GM23248 (cell line): ENCODE measurements around the gene FAM131A. TPM values are rescaled to one million over a fixed set of nuclear protein-coding genes. Genes with fewer than 3 reads are reported as not detected.

ENCODE experiments used
- DNase-seq: peaks from one replicate; pipeline ENCODE4 v3.0.0-alpha.2; 2015
- H2AFZ ChIP-seq: fragments of 200-600 bp; sonication (generic); 2 replicates; pipeline ENCODE4 v1.6.1; 2016; ENCODE audit warnings: antibody characterized with exemption
- H3F3A ChIP-seq: fragments of 200-600 bp; sonication (generic); 2 replicates; pipeline ENCODE4 v1.6.1; 2016; ENCODE audit warnings: mild to moderate bottlenecking, antibody characterized with exemption, mixed run types; ENCODE audit not compliant: insufficient read depth
- H3K27ac ChIP-seq: fragments of 200-600 bp; sonication (generic); 2 replicates; pipeline ENCODE4 v1.5.1; 2016; ENCODE audit warnings: mild to moderate bottlenecking
- H3K27me3 ChIP-seq: fragments of 200-600 bp; sonication (generic); replicated peaks from 2 replicates; pipeline ENCODE4 v1.6.1; 2016; ENCODE audit warnings: mild to moderate bottlenecking; ENCODE audit not compliant: insufficient read depth
- H3K36me3 ChIP-seq: fragments of 200-600 bp; sonication (generic); 2 replicates; pipeline ENCODE4 v1.6.1; 2016; ENCODE audit warnings: low read depth, mild to moderate bottlenecking
- H3K4me1 ChIP-seq: fragments of 200-600 bp; sonication (generic); 2 replicates; pipeline ENCODE4 v1.6.1; 2016; ENCODE audit warnings: mild to moderate bottlenecking; ENCODE audit not compliant: insufficient read depth
- H3K4me2 ChIP-seq: fragments of 200-600 bp; sonication (generic); one replicate; pipeline ENCODE4 v1.6.1; 2016; ENCODE audit warnings: mild to moderate bottlenecking; ENCODE audit not compliant: unreplicated experiment
- H3K4me3 ChIP-seq: fragments of 200-600 bp; sonication (generic); 2 replicates; pipeline ENCODE4 v1.5.1; 2016; ENCODE audit warnings: mild to moderate bottlenecking
- H3K79me2 ChIP-seq: fragments of 200-600 bp; sonication (generic); 2 replicates; pipeline ENCODE4 v1.6.1; 2016; ENCODE audit warnings: mild to moderate bottlenecking; ENCODE audit not compliant: insufficient read depth
- H3K9ac ChIP-seq: fragments of 200-600 bp; sonication (generic); 2 replicates; pipeline ENCODE4 v1.6.1; 2016; ENCODE audit warnings: mild to moderate bottlenecking
- H3K9me2 ChIP-seq: fragments of 200-600 bp; sonication (generic); 2 replicates; pipeline ENCODE4 v1.6.1; 2016; ENCODE audit warnings: mixed run types, mild to moderate bottlenecking, moderate library complexity; ENCODE audit not compliant: insufficient read depth
- H3K9me3 ChIP-seq: fragments of 200-600 bp; sonication (generic); one replicate; pipeline ENCODE4 v1.6.1; 2017; ENCODE audit warnings: low read depth
- H4K20me1 ChIP-seq: fragments of 200-600 bp; sonication (generic); 2 replicates; pipeline ENCODE4 v1.6.0; 2016; ENCODE audit not compliant: insufficient read depth
- EZH2 ChIP-seq: fragments of 200-600 bp; sonication (generic); IDR thresholded peaks from 2 replicates; pipeline ENCODE4 v1.6.1; 2018; ENCODE audit warnings: antibody characterized with exemption, mild to moderate bottlenecking; ENCODE audit not compliant: insufficient read depth, poor library complexity, severe bottlenecking
- EZH2phosphoT487 ChIP-seq: fragments of 200-600 bp; sonication (generic); IDR thresholded peaks from 2 replicates; pipeline ENCODE4 v1.6.1; 2018; ENCODE audit warnings: antibody characterized with exemption, moderate library complexity, mild to moderate bottlenecking, low read depth; ENCODE audit not compliant: insufficient read depth
- WGBS, 2 experiments: methylation state at CpG; one replicate each; pipeline ENCODE4 v1.1.6; 2015 to 2017; ENCODE audit warnings: low lambda C conversion rate in 2 of 2, low coverage in 1 of 2; ENCODE audit errors: missing lambda C conversion rate in 2 of 2; 5-methylcytosine and 5-hydroxymethylcytosine counted together
- in situ Hi-C: fragments of 300-500 bp; cut with MboI; formaldehyde crosslinking; loops from 2 replicates; pipeline ENCODE4 v1.15.0; 2020
- polyA plus RNA-seq: library from polyadenylated mRNA; unstranded; fragments of >200 nt; fragmentation: Nextera tagmentation; extraction: Ambion mirVana; gene quantifications from 2 replicates; pipeline ENCODE4 v1.2.1, GENCODE V29; 2016
- total RNA-seq: library from RNA; depleted of rRNA; stranded (reverse); fragments of >200 nt; shearing (Covaris generic); gene quantifications from 2 replicates; pipeline ENCODE4 v1.2.3, GENCODE V29; 2014

Gene FAM131A
- total and polyA plus RNA-seq, 2 experiments from 2014 or later, result 7.0 to 24.5 TPM

DNA sequence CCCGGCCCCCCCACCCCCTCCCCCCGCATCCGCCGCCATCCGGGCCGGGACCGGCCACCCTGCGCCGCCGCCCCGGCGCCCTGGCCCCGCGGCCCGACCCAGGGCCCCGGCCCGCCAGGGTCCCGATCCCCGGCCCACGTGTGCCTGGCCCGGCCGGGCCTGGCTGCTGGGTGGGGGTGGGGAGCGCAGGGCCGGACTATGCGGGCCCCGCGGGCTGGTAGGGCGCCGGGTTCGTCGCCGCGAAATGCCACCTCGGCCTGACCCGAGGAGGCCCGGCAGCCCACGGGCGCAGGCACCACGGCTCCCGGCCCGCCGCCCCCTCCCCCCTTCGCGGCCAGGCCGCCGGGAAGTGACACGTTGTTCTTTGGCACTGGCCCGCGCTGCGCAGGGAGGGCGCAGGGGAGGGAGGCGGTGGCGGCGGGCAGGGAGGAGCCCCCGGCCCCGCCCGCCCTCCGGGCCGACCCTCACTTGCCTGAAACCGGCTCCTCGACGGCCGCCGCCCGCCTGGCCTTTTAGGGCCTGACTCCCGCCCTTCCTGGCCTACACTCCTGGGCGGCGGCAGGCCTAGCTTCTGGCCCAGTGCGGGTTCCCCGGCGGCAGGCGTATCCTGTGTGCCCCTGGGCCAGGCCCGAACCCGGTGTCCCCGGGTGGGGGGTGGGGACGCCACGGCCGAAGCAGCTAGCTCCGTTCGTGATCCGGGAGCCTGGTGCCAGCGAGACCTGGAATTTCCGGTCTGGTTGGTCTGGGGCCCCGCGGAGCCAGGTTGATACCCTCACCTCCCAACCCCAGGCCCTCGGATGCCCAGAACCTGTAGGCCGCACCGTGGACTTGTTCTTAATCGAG, 22.5 kb upstream of the FAM131A start:
- peak overlapping the region; percentile 96 for H3K4me2 ChIP-seq
- H3F3A ChIP-seq, result peaks cover 54% of the 10 kb centered on the region
- peaks cover 31% of the 10 kb centered on the region for H3K4me1 ChIP-seq
- H4K20me1 ChIP-seq, result peaks cover 16% of the 10 kb centered on the region; the same call in 1 of the 2 replicates
- H3K36me3 ChIP-seq, result peaks cover 11% of the 10 kb centered on the region
- WGBS, 2 experiments, result 1 to 4% methylated on average over 8 to 54 of the region's 89 CpGs
- H3K27ac ChIP-seq, result peak overlapping the region; percentile 88
- peak; percentile 90 for DNase-seq
- no peaks in the 10 kb centered on the region for H3K27me3 ChIP-seq
- peak overlapping the region; percentile 96 for H3K9ac ChIP-seq
- H2AFZ ChIP-seq, result no peak overlapping the region
- no peaks in the 10 kb centered on the region for H3K9me2 ChIP-seq
- H3K4me3 ChIP-seq, result peak overlapping the region; percentile 91
- H3K79me2 ChIP-seq, result peaks cover 45% of the 10 kb centered on the region
- no peak for TF ChIP-seq EZH2phosphoT487
- no peak for TF ChIP-seq EZH2
- in situ Hi-C loops, result no loop called here
- no peaks in the 10 kb centered on the region for H3K9me3 ChIP-seq

GRCh38 chr3:184315543-184315867, 21.9 kb upstream of the FAM131A start:
- H4K20me1 ChIP-seq, result peaks cover 16% of the 10 kb centered on the region; the same call in 1 of the 2 replicates

DNA sequence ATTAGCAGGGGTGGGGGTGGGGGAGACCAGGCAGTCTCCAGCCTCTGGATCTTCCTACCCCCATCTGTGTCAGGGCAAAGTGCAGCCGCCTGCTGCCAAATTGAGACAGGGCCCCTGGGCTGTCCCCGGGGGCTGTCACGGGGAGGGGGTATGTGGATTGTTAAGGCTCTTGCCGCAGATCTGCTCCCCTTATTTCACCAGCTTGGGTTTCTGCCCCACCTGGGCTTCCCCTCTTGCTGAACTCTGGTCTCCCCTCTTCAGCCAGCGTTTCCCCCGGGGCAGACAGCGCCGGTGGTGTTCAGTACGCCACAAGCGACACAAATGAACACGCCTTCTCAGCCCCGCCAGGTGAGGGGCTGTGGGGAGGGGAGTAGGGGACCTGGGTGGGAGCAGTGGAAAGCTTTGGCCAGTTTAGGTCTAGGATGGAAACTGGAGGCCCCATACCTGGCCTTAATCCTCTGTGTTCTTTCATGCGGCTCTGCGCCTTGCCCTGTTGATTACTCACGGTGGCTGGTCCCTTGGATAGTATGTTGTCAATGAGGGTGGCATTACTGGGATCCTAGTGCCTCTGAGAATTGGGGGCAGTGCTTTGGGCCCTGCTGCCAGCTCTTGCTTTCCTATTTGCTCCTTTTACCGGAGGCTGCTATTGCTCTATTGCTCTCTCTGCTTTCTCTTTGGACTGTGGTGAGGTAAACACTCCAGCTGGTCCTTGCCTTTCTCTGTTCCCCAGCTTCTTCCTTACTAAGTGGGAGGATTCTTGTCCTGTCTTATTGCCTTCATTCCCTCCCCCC, 21.3 kb upstream of the FAM131A start:
- peak; percentile 64 for DNase-seq
- H3K9ac ChIP-seq, result peak overlapping the region; percentile 96
- 5 to 8% methylated on average over 16 of the region's 16 CpGs for WGBS, 2 experiments
- no peaks in the 10 kb centered on the region for H3K9me3 ChIP-seq
- H3K79me2 ChIP-seq, result peaks cover 56% of the 10 kb centered on the region
- H4K20me1 ChIP-seq, result peaks cover 16% of the 10 kb centered on the region; the same call in 1 of the 2 replicates
- H3K36me3 ChIP-seq, result peaks cover 17% of the 10 kb centered on the region
- peak overlapping the region; percentile 96 for H3K4me2 ChIP-seq
- peaks cover 41% of the 10 kb centered on the region for H3K4me1 ChIP-seq
- no peaks in the 10 kb centered on the region for H3K27me3 ChIP-seq
- peaks cover 45% of the 10 kb centered on the region for H3F3A ChIP-seq
- no peak for TF ChIP-seq EZH2phosphoT487
- TF ChIP-seq EZH2, result no peak
- H3K27ac ChIP-seq, result peak overlapping the region; percentile 88
- H2AFZ ChIP-seq, result no peak overlapping the region
- in situ Hi-C loops, result no loop called here
- H3K9me2 ChIP-seq, result no peaks in the 10 kb centered on the region
- H3K4me3 ChIP-seq, result peak overlapping the region; percentile 91

More at GRCh38 chr3:184315543-184315867, 21.9 kb upstream of the FAM131A start:
- Histone ChIP-seq H3K4me2 (peak overlapping the region; percentile 96), H3F3A (peaks cover 50% of the 10 kb centered on the region), H3K27ac (peak overlapping the region; percentile 88), H3K9me3 (no peaks in the 10 kb centered on the region), H3K27me3 (no peaks in the 10 kb centered on the region), H3K4me3 (peak overlapping the region; percentile 91), H3K4me1 (peaks cover 35% of the 10 kb centered on the region), H2AFZ (no peak overlapping the region), H3K36me3 (peaks cover 12% of the 10 kb centered on the region), H3K9ac (peak overlapping the region; percentile 96), H3K9me2 (no peaks in the 10 kb centered on the region), H3K79me2 (peaks cover 50% of the 10 kb centered on the region)
- in situ Hi-C loops, result no loop called here
- DNase-seq, result peak; percentile 55
- WGBS, 2 experiments, result 0% methylated on average over 3 to 6 of the region's 6 CpGs
- TF ChIP-seq EZH2 (no peak), EZH2phosphoT487 (no peak)

DNA sequence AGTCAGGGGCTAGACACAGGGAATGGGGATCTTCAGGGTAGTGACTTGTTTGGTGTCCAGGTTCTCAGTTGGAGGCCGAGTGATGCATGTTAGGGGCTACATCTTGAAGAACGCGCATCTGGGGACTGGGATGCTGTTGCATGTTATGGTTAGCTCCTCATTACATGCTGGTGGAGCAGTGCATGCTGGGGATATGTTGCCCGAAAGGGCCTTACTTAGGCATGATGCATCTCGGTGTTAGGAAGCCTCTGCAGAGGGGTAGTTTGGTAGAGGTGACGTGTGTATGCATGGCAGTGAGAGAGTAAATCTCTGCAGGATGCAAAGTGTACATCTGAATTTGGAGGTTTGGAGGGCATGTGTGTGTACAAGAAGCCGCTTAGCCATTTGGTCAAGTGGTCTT, 20.6 kb upstream of the FAM131A start:
- peaks cover 38% of the 10 kb centered on the region for H3F3A ChIP-seq
- H3K9me3 ChIP-seq, result no peaks in the 10 kb centered on the region
- peaks cover 45% of the 10 kb centered on the region for H3K4me1 ChIP-seq
- 55 to 61% methylated on average over 7 of the region's 7 CpGs for WGBS, 2 experiments
- peak overlapping the region; percentile 91 for H3K4me3 ChIP-seq
- peak overlapping the region; percentile 96 for H3K9ac ChIP-seq
- in situ Hi-C loops, result no loop called here
- TF ChIP-seq EZH2phosphoT487, result no peak
- TF ChIP-seq EZH2, result no peak
- no peaks in the 10 kb centered on the region for H3K9me2 ChIP-seq
- peaks cover 16% of the 10 kb centered on the region; the same call in 1 of the 2 replicates for H4K20me1 ChIP-seq
- peaks cover 24% of the 10 kb centered on the region for H3K36me3 ChIP-seq
- H2AFZ ChIP-seq, result no peak overlapping the region
- H3K79me2 ChIP-seq, result peaks cover 63% of the 10 kb centered on the region
- peak; percentile 61 for DNase-seq
- peak overlapping the region; percentile 96 for H3K4me2 ChIP-seq
- H3K27me3 ChIP-seq, result no peaks in the 10 kb centered on the region
- H3K27ac ChIP-seq, result peak overlapping the region; percentile 91
